ENCODE measurements around the gene OR52E2.
"Not testable (repeated sequence)": the region's sequence is repeated elsewhere in the genome, so short reads cannot be mapped to it uniquely, and the experiment has no call there.

OR52E2 gene

DNA sequence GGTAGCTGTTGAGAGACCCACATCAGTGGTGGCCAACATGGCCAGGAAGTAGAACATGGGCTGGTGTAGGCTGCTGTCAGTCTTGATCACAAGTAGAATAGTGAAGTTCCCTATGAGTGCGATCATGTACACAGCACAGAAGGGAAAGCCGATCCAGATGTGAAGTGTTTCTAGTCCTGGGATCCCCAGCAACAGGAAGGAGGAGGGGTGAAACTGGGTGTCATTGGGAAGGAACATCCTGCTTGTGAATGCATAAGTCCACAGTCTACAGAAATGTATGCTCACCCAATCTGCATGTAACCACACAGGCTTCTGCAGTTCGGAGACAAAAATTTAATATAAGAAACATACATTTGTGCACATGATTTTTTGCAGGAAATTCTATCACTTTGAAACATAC lies at the start of gene OR52E2:
Gene OR52E2, minus strand, starts transcription at position 237 of the 400 bp plus-strand sequence. Its CDS starts 0 bp downstream, at position 237.
- no peak for DNase-seq
- intact Hi-C loops (cut with DNase I): no loop called here

DNA sequence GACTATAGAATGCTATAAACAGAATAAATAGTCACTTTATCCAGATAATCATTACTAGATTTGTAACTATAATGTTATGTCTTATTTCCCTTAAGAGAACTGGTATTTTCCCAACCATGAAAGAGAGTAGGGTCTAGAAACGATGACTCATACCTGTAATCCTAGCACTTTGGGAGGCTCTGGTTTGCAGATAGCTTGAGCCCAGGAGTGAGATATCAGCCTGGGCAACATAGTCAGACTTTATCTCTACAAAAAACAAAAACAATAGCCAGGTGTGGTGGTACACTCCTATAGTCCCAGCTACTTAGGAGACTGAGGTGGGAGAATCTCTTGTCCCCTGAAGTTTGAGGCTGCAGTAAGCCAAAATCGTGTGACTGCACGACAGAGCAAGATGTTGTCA lies 47.9 kb upstream of the OR52E2 start:
- intact Hi-C loops (cut with DNase I): no loop called here
- no peak for DNase-seq

DNA sequence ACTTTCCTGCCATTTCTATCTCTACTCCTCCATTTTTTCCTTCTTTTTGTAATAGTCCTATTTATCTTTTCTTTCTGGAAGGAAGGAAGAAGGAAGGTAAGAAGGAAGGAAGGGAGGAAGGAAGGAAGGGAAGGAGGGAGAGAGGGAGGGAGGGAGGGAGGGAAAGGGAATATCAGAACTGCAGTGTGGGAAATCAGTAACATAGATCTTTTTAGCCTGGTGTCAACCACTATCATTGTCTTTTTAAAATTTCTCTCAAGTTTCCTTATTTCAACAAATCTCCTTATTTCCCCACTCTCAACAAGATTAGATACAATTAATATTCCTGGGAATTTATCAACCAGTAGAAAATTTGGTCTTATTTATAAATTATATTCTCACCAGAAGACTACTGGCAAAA lies 43.6 kb upstream of the OR52E2 start:
- DNase-seq: no peak
- intact Hi-C loops (cut with DNase I): no loop called here

GRCh38 chr11:5102246-5102645 lies 42.8 kb upstream of the OR52E2 start:
- intact Hi-C loops (cut with DNase I): no loop called here
- no peak for DNase-seq

DNA sequence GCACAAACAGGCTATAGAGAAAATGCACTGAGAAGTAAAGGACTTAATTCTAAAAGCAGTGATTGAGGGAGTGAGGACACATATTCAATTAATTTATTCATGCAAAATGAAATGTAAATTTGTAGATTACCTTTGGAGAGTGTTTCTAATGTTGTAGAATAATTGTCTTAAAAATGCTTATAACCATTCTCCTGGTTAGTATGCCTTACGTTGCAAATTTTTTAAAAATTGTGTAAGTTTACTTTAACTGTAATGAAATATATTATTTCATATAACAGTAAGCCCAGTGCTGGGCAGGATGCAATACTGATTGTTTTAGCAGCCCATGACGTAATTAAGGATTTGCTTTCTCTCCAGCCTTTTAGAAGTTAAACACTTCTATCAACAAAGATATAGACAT lies 36.6 kb upstream of the OR52E2 start:
- DNase-seq: no peak
- intact Hi-C loops (cut with DNase I): no loop called here

DNA sequence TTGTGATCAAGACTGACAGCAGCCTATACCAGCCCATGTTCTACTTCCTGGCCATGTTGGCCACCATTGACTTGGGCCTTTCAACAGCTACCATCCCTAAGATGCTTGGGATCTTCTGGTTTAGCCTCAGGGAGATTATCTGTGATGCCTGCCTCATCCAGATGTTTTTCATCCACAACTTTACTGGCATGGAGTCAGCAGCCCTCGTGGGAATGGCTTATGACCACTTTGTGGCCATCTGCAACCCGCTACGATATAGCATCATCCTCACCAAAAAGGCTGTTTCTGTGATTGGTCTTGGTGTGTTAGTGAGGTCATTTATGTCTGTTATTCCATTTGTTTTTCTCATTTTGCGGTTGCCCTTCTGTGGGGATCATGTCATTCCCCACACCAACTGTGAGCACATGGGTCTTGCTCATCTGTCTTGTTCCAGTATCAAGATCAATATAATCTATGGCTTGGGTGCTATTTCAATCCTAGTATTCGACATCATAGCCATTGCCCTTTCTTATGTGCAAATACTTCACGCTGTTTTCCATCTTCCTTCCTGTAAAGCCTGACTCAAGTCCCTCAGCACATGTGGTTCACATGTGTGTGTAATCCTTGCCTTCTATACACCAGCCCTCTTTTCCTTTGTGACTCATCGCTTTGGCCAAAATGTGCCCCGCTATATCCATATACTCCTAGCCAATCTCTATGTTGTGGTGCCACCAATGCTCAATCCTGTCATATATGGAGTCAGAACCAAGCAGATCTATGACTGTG lies 33.6 kb upstream of the OR52E2 start:
- intact Hi-C loops (cut with DNase I): no loop called here
- no peak for DNase-seq

DNA sequence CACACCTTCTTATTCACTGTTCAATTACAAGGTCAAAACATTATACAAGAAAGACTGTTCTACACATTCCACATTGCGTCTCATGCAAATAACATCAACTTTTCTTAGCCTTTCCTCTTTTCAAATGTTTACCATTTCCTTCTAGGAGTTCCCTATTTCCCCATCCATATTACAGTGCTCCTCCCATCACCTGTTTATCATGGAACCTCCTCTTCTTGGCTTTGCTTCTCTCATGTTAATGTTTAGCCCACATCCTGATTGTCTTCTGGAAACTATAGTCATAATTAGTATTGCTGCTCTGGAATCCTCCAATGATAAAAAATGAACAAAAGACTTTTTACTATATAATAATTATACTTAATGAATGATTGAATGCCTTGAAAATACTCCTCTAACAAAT lies 31.2 kb upstream of the OR52E2 start:
- intact Hi-C loops (cut with DNase I): no loop called here
- no peak for DNase-seq

DNA sequence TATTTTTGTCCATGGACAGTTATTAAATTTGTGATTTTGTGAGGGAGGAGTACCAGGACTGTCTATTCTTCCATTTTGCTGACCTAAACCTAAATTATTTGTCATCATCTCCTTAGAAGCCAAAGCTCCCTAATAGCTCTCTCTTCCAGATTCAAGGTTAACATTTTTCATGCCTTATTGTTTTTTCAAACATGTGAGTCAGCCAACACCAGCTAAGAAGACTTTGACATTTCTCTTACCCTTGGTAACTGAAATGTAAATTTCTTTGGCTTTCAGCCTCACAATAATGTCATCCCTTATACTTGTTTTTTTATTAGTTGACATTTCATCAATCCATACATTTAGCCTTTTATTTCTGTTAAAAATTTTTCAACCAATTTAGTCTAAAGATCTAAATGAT lies 29.1 kb upstream of the OR52E2 start:
- intact Hi-C loops (cut with DNase I): no loop called here
- no peak for DNase-seq

DNA sequence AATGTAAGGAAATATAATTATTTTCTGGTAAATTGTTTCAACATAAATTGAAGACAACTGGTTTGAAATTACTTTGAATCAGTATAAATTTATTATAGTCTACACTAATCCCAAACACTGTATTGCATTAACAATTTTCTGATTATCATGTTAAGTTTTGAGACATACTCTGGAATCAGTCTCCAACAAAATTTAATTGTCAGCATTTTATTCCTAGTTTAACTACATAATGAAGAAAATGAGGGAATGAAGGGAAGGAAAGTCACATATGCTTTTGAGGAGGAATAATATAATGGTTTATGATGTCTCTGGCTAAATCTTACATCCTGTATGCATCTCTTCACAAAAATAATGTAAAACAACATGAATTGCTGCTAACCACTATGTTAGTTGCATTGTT lies 24.2 kb upstream of the OR52E2 start:
- intact Hi-C loops (cut with DNase I): no loop called here
- DNase-seq: no peak

DNA sequence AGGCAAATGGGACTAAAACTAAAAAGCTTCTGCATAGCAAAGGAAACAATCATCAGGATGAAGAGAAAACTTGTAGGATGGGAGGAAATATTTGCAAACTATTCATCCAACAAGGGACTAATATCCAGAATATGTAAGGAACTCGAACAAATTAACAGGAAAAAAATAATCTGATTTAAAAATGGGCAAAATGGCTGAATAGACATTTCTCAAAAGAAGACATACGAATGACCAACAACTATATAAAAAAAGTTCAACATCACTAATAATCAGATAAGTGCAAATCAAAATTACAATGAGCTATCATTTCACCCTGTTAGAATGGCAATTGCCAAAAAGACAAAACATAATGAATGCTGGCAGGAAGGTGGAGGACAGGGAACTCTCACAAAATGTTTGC lies 22.0 kb upstream of the OR52E2 start:
- DNase-seq: no peak
- intact Hi-C loops (cut with DNase I): no loop called here

DNA sequence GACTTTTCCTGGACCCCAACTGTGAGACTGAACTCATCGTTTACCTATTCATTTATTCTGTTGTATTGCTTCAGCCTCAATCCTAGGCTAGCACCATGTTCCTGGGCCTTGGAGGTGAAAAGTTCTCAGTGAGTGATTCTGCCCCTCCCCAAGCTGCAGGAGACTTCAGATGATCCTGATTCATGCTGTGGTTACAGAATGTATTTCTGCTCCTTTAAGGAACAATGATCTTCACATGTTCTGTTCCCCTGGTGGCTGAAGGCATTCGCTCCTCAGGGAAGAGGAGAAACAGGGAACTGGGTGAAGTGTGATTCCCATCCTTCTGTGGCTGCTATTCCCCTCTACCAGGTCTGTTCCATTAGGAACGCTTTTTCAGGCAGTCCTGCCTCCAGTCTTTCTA lies 12.4 kb upstream of the OR52E2 start:
- no peak for DNase-seq
- intact Hi-C loops (cut with DNase I): no loop called here

GRCh38 chr11:5069272-5069671 lies 9.8 kb upstream of the OR52E2 start, which contains the start of gene OR52E1:
TSS of gene OR52E1 (plus strand) at chr11:5069572.
- intact Hi-C loops (cut with DNase I): no loop called here

GRCh38 chr11:5065027-5065426 lies 5.6 kb upstream of the OR52E2 start:
- intact Hi-C loops (cut with DNase I): no loop called here
- DNase-seq: no peak

More at GRCh38 chr11:5069272-5069671, 9.8 kb upstream of the OR52E2 start, which contains the start of gene OR52E1:
- DNase-seq: no peak

GRCh38 chr11:5058679-5059078 lies 748 bp downstream of the OR52E2 start:
- intact Hi-C loops (cut with DNase I); DNase-seq: not testable (repeated sequence)

GRCh38 chr11:5046754-5047330 lies 12.6 kb downstream of the OR52E2 start:
- intact Hi-C loops (cut with DNase I): no loop called here
- DNase-seq: no peak

- DNase-seq: no peak
- intact Hi-C loops (cut with DNase I): no loop called here
Observed at GRCh38 chr11:5046226-5046625, 13.2 kb downstream of the OR52E2 start, which contains the start of gene OR52J3. TSS of gene OR52J3 (plus strand) at chr11:5046526. CDS start at chr11:5046526, 0 bp downstream.

DNA sequence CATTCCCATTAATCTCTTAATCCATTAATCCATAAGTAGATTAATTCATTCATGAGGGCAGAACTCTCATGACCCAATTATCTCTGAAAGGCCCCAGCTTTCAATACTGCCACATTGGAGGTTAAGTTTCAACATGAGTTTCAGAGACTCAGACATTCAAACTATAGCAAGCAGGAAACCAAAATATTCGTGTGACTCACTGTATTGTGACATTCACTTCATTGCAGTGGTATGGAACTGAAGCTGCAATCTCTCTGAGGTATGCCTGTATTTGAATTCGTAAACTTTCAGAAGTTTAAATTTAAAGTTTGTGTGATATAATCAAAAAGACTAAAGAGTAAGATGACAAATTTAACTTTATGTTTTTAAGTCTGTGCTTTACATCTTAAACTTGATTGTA lies 16.0 kb downstream of the OR52E2 start:
- intact Hi-C loops (cut with DNase I): no loop called here

DNA sequence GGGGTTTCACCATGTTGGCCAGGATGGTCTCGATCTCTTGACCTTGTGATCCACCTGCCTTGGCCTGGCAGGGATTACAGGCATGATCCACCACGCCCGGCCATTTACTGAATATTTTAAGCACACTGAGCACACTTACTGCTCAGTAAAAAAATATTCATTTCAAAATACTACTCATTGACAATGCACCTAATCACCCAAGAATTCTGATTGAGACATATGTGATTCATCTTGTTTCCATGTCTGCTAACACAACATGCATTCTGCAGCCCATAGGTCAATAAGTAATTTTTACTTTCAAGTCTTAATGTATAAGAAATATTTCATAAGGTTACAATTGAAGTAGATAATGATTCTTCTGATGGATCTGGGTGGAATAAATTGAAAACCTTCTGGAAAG lies 17.3 kb downstream of the OR52E2 start:
- intact Hi-C loops (cut with DNase I): no loop called here

More for the DNA sequence above, 16.0 kb downstream of the OR52E2 start:
- DNase-seq: no peak

DNA sequence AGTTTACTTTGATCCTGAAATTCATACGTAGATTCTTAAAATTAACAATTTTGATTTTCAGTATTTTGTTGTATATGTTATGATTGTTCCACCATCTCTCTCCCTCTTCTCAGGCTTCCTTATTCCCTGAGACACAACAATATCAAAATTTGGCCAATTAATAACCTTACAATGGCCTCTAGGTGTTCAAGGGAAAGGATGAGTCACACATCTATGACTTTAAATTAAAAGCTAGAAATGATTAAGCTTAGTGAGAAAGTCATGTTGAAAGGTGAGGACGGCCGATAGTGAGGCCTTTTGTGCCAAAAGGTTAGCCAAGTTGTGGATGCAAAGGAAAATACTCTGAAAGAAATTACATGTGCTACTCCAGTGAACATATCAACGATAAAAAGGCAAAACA lies 18.6 kb downstream of the OR52E2 start:
- intact Hi-C loops (cut with DNase I): no loop called here
- DNase-seq: no peak

More for the DNA sequence above, 17.3 kb downstream of the OR52E2 start:
- DNase-seq: no peak

GRCh38 chr11:5038341-5038740 lies 21.1 kb downstream of the OR52E2 start:
- no peak for DNase-seq
- intact Hi-C loops (cut with DNase I): no loop called here

DNA sequence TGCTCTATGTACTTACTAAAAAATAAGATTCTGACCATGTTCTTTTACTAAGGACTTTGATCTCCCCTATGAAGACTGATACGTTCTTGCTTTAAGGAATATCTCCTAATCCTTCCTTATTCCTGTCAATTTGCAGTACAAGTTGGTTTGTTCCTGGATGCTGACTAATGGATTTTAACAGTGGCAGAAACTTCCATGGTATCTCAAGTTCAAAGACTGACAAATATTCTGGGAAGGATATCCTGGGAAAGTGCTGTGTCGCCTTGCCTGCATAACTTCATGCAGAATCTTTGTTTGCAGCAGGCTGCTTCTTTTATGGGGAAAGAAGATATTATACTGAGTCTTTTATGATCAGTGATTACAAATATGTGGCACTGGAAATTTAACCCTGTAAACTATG lies 21.5 kb downstream of the OR52E2 start:
- intact Hi-C loops (cut with DNase I): no loop called here
- no peak for DNase-seq
